ENCODE measurements around the gene THOC6. TPM values are rescaled to one million over a fixed set of nuclear protein-coding genes. Genes with fewer than 3 reads are reported as not detected.

THOC6 gene
- total and polyA plus RNA-seq, 9 of the 15 experiments (the other 6 are each of a cell fraction or from before 2014, with no cell fraction given), result 2.5 to 65.4 (median 42.3) TPM

DNA sequence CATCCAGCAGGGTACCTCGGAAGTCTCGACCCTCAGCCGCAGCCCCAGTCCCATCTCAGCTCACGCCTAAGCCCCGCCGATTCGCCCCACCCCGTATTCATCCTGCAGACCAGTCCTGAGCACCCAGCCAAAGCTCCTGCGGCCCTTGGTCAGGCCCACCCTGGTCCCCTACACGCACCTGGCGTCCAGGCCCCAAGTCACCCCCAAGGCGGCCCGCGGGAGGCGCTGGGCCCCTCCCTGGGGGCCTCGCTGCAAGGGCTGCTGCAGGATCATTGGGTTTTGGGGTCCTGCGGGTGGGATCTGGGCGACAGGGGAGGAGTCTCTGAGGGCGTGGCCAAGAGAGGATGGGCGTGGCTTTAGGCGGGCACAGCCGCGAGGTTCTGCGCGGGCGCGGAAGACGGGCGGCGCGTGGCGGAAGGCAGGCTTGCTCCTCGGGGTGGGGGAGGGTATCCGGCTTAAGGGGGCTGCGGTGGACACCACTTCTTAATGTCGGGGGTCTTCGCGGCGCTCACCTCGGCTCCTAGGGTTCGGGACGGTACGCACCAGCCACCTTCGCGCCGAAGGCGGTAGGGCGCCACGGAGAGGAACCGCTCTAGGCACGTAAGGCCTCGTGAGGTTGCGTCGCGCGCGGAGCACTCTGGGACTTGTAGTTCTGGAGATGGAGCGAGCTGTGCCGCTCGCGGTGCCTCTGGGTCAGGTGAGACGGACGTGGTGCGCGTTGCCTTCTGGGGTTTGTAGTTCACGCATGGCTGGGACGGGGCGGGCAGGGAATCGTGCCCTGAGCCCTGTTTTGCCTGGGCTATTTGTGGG, at the start of gene THOC6, which contains the start of gene HCFC1R1 (continued):
- 0 out of 2 replicates have a peak, but pooled peaks have one; percentile 33 for TF ChIP-seq ZNF431 (CRISPR knock-in tag; IDR thresholded peaks at IDR 0.05)
- TF ChIP-seq ZSCAN32 (CRISPR knock-in tag; IDR thresholded peaks at IDR 0.05), result peak; percentile 69; the same call in 1 of the 2 replicates
- TF ChIP-seq, protein P1, sequence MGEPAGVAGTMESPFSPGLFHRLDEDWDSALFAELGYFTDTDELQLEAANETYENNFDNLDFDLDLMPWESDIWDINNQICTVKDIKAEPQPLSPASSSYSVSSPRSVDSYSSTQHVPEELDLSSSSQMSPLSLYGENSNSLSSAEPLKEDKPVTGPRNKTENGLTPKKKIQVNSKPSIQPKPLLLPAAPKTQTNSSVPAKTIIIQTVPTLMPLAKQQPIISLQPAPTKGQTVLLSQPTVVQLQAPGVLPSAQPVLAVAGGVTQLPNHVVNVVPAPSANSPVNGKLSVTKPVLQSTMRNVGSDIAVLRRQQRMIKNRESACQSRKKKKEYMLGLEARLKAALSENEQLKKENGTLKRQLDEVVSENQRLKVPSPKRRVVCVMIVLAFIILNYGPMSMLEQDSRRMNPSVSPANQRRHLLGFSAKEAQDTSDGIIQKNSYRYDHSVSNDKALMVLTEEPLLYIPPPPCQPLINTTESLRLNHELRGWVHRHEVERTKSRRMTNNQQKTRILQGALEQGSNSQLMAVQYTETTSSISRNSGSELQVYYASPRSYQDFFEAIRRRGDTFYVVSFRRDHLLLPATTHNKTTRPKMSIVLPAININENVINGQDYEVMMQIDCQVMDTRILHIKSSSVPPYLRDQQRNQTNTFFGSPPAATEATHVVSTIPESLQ (CRISPR knock-in tag; IDR thresholded peaks at IDR 0.05), result no peak; the same call in 1 of the 2 replicates
- TF ChIP-seq, protein P2, sequence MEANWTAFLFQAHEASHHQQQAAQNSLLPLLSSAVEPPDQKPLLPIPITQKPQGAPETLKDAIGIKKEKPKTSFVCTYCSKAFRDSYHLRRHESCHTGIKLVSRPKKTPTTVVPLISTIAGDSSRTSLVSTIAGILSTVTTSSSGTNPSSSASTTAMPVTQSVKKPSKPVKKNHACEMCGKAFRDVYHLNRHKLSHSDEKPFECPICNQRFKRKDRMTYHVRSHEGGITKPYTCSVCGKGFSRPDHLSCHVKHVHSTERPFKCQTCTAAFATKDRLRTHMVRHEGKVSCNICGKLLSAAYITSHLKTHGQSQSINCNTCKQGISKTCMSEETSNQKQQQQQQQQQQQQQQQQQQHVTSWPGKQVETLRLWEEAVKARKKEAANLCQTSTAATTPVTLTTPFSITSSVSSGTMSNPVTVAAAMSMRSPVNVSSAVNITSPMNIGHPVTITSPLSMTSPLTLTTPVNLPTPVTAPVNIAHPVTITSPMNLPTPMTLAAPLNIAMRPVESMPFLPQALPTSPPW (CRISPR knock-in tag; IDR thresholded peaks at IDR 0.05), result peak; percentile 56

Measured in K562 (cell line).